Psoas muscle (tissue), 8 donors: ENCODE measurements around the gene MCMBP. TPM values are rescaled to one million over a fixed set of nuclear protein-coding genes. Genes with fewer than 3 reads are reported as not detected.
"Not testable (repeated sequence)": the region's sequence is repeated elsewhere in the genome, so short reads cannot be mapped to it uniquely, and the experiment has no call there.

Experiments
- ATAC-seq, 4 donors: fragments of 200-7000 bp; cut with Tn5 transposase; one replicate each; pipeline ENCODE4 v1.9.1; 2020; ENCODE audit warnings: moderate library complexity in 3 of 4, mild to moderate bottlenecking in 2 of 4
- DNase-seq, 2 donors: peaks; one replicate each; pipeline ENCODE4 v3.0.0-alpha.2; 2020
- H3K27ac ChIP-seq: fragments of 200-600 bp; one replicate; pipeline ENCODE4 v1.8.0; 2022
- H3K27me3 ChIP-seq, 3 donors: fragments of 200-600 bp in 1 of 3; one replicate each; pipeline versions ENCODE4 v1.6.1 to v1.8.0; 2013 to 2022; ENCODE audit warnings: low read length in 2 of 3, mild to moderate bottlenecking in 2 of 3, moderate library complexity in 1 of 3; ENCODE audit not compliant: insufficient read depth in 3 of 3
- H3K36me3 ChIP-seq, 2 donors: fragments of 200-600 bp in 1 of 2; one replicate each; pipeline versions ENCODE4 v1.6.1 to v1.8.0; 2013 to 2022; ENCODE audit warnings: low read depth in 1 of 2, mild to moderate bottlenecking in 1 of 2, moderate library complexity in 1 of 2; ENCODE audit not compliant: insufficient read depth in 1 of 2
- H3K4me1 ChIP-seq: fragments of 200-600 bp; one replicate; pipeline ENCODE4 v1.8.0; 2022
- H3K4me3 ChIP-seq: fragments of 200-600 bp; one replicate; pipeline ENCODE4 v1.8.0; 2022; ENCODE audit warnings: mild to moderate bottlenecking
- H3K9me3 ChIP-seq: fragments of 200-600 bp; one replicate; pipeline ENCODE4 v1.8.0; 2022
- CTCF ChIP-seq: fragments of 200-600 bp; IDR thresholded peaks from one replicate; pipeline ENCODE4 v1.8.0; 2022; ENCODE audit warnings: antibody characterized with exemption
- WGBS, 3 donors: extraction: QIAGEN DNeasy Blood & Tissue Kit; methylation state at CpG; one replicate each; pipeline versions ENCODE4 v1.1.6 to v1.1.7; 2013; 5-methylcytosine and 5-hydroxymethylcytosine counted together
- intact Hi-C, 2 donors: fragments of 100-400 bp; cut with DNase I; formaldehyde crosslinking; loops; one replicate each; pipeline versions ENCODE4 v1.11.0 to v1.14.2; 2022
- polyA plus RNA-seq, 3 donors: library from polyadenylated mRNA; stranded (reverse); fragments of 200-250 nt; gene quantifications; one replicate each; pipeline ENCODE4 v1.2.3, GENCODE V29; 2013
- total RNA-seq, 4 donors: library from RNA; stranded (reverse); fragmentation: NEBNext Ultra II Directional in 2 of 4; extraction: Animal tissue kit (Norgen Biotek cat#: 25700) in 2 of 4; gene quantifications; one replicate each; pipeline versions ENCODE4 v1.2.1 to v1.2.4, GENCODE V29; 2021 to 2023
- donor health status: healthy with polysubstance abuse.
- donor health status: DM: no; HTN: no; CAD: no; lungs with moderate emphysema.
- donor health status: Bipolar disorder and iron deficiency.
- donor health status: healthy.
- donor health status: DM: yes; HTN: yes; CAD: no.
- donor health status: DM: no; HTN: no; CAD: no.
- donor health status: DM: no; HTN: no; CAD: no.
- donor health status: DM: yes; HTN: yes; CAD: no.

Gene MCMBP
- total and polyA plus RNA-seq, 7 donors, result 23.0 to 43.8 (median 37.8) TPM

- DNase-seq, H3K9me3 ChIP-seq, H3K27me3 ChIP-seq, H3K36me3 ChIP-seq, ATAC-seq, H3K27ac ChIP-seq, H3K4me3 ChIP-seq, H3K4me1 ChIP-seq, intact Hi-C loops: not testable (repeated sequence)
- 81 to 83% (median 83%) methylated on average over 3 of the region's 3 CpGs for WGBS, 3 donors
Observed at GRCh38 chr10:119888715-119889114, 16.1 kb upstream of the MCMBP start.

GRCh38 chr10:119886070-119886469, 13.4 kb upstream of the MCMBP start:
- H3K36me3 ChIP-seq, H3K9me3 ChIP-seq, intact Hi-C loops, H3K4me3 ChIP-seq, H3K27ac ChIP-seq, DNase-seq, H3K27me3 ChIP-seq, ATAC-seq, H3K4me1 ChIP-seq: not testable (repeated sequence)
- WGBS, 3 donors, result 84 to 92% (median 88%) methylated on average over 6 of the region's 6 CpGs

- H3K36me3 ChIP-seq, ATAC-seq, H3K9me3 ChIP-seq, H3K27ac ChIP-seq, H3K4me3 ChIP-seq, H3K4me1 ChIP-seq, H3K27me3 ChIP-seq, intact Hi-C loops, DNase-seq: not testable (repeated sequence)
- 67 to 74% (median 67%) methylated on average over 11 of the region's 11 CpGs for WGBS, 3 donors
Observed at GRCh38 chr10:119883901-119884611, 11.4 kb upstream of the MCMBP start.

- H3K4me3 ChIP-seq, result no peak overlapping the region
- DNase-seq, result no peak
- no peak for ATAC-seq
- no peaks in the 10 kb centered on the region for H3K36me3 ChIP-seq
- H3K27ac ChIP-seq, result no peak overlapping the region
- H3K27me3 ChIP-seq, result no peaks in the 10 kb centered on the region
- peaks cover 4% of the 10 kb centered on the region for H3K4me1 ChIP-seq
- WGBS, 3 donors, result 75 to 86% (median 83%) methylated on average over 2 of the region's 2 CpGs
- no peaks in the 10 kb centered on the region for H3K9me3 ChIP-seq
- no peak for TF ChIP-seq CTCF
- intact Hi-C loops, result no loop called here
Observed at GRCh38 chr10:119878524-119878923, 5.9 kb upstream of the MCMBP start.

- Histone ChIP-seq H3K36me3 (no peaks in the 10 kb centered on the region), H3K4me3 (peak overlapping the region; percentile 75), H3K27ac (peak overlapping the region; percentile 84), H3K9me3 (no peaks in the 10 kb centered on the region), H3K4me1 (peaks cover 23% of the 10 kb centered on the region), H3K27me3 (no peaks in the 10 kb centered on the region)
- peak; percentile 96 to 98 (median 97) for ATAC-seq
- TF ChIP-seq CTCF, result no peak
- intact Hi-C loops, result loop anchor here (1.0 kb wide), 1 partner anchor 19 kb away; the partner anchor contains the start of gene SEC23IP (in 2 of the 2)
- 0 to 1% (median 0%) methylated on average over 54 to 75 of the region's 75 CpGs for WGBS, 3 donors
- DNase-seq, result peak; percentile 89 to 94
Observed at GRCh38 chr10:119872860-119873681, 428 bp upstream of the MCMBP start.
